Mammary epithelial cell (primary cell): ENCODE results near the gene PTPN2.

Experiments used
- EZH2 ChIP-seq: IDR thresholded peaks from 2 replicates; pipeline ENCODE4 v1.6.1; 2012; ENCODE audit warnings: low read length, inconsistent platforms, borderline replicate concordance
- TF ChIP-seq, protein P1 (sequence below), 2 donors: IDR thresholded peaks in 1 of 2; conservative IDR thresholded peaks in 1 of 2; 2 replicates each; pipeline ENCODE4 v1.5.1; 2011 to 2012; ENCODE audit warnings: inconsistent platforms in 2 of 2, low read length in 2 of 2, mild to moderate bottlenecking in 2 of 2, control low read depth in 1 of 2, low read depth in 1 of 2; ENCODE audit not compliant: insufficient read depth in 1 of 2; ENCODE audit errors: extremely low read depth in 1 of 2

DNA sequence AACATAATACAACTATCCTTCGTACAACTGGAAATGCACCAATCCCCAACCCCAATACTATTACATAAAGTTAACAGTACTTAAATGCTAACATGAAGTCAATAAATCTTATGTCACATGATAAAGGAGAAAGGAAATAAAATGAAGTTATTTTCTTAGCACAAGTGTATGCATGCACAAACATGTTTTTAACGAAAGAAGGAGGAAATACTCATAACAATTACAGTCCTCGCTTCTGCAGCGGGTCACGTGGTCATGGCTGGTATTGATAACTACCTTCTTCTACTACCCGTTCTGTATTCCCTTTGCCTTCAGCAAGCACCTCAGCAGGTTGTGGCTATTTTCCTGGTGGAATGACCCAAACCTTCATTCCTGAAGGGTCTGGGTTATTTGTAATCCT, 129.5 kb downstream of the PTPN2 start:
- TF ChIP-seq, protein P1, sequence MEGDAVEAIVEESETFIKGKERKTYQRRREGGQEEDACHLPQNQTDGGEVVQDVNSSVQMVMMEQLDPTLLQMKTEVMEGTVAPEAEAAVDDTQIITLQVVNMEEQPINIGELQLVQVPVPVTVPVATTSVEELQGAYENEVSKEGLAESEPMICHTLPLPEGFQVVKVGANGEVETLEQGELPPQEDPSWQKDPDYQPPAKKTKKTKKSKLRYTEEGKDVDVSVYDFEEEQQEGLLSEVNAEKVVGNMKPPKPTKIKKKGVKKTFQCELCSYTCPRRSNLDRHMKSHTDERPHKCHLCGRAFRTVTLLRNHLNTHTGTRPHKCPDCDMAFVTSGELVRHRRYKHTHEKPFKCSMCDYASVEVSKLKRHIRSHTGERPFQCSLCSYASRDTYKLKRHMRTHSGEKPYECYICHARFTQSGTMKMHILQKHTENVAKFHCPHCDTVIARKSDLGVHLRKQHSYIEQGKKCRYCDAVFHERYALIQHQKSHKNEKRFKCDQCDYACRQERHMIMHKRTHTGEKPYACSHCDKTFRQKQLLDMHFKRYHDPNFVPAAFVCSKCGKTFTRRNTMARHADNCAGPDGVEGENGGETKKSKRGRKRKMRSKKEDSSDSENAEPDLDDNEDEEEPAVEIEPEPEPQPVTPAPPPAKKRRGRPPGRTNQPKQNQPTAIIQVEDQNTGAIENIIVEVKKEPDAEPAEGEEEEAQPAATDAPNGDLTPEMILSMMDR (conservative IDR thresholded peaks at IDR 0.05 in 1 of 2, IDR thresholded peaks at IDR 0.05 in 1 of 2; ENCODE audit: extremely low read depth in 1 of 2, insufficient read depth in 1 of 2, low read depth in 1 of 2, low read length in 2 of 2), result no peak
- TF ChIP-seq EZH2, result no peak
